Stimulated activated CD4-positive, alpha-beta T cell treated with anti-CD3 and anti-CD28 coated beads, Interleukin-4, amount 100 ng/mL, for 4 hours (primary cell): ENCODE results near the gene PLAAT5.
"Not testable (repeated sequence)": the region's sequence is repeated elsewhere in the genome, so short reads cannot be mapped to it uniquely, and the experiment has no call there.

Experiments
- DNase-seq, 2 experiments: peaks; one replicate each; pipeline ENCODE4 v3.0.0-alpha.2; 2020

Gene PLAAT5

GRCh38 chr11:63490551-63491239, at the start of gene PLAAT5:
PLAAT5 (minus strand) TSS chr11:63491167; CDS start chr11:63491034, 133 bp downstream.
- DNase-seq: peak in 1 of 2 experiments; percentile 14

- DNase-seq: peak in 1 of 2 experiments; percentile 17
Measured at GRCh38 chr11:63537293-63538101, 46.5 kb upstream of the PLAAT5 start.

- DNase-seq: peak in 1 of 2 experiments; percentile 26
Measured at GRCh38 chr11:63536669-63537292, 45.8 kb upstream of the PLAAT5 start, which contains the start of gene PLAAT4. PLAAT4 (plus strand) TSS chr11:63536808; CDS start chr11:63536869, 61 bp downstream.

GRCh38 chr11:63535734-63536133, 44.8 kb upstream of the PLAAT5 start:
- DNase-seq: no peak

- DNase-seq: no peak
Measured at GRCh38 chr11:63534895-63535461, 44.0 kb upstream of the PLAAT5 start.

GRCh38 chr11:63534076-63534475, 43.1 kb upstream of the PLAAT5 start:
- DNase-seq: no peak

- DNase-seq: no peak
Measured at GRCh38 chr11:63532799-63533475, 42.0 kb upstream of the PLAAT5 start.

GRCh38 chr11:63532117-63532516, 41.1 kb upstream of the PLAAT5 start:
- DNase-seq: no peak

GRCh38 chr11:63531074-63531792, 40.3 kb upstream of the PLAAT5 start:
- peak in 1 of 2 experiments; percentile 39 for DNase-seq

GRCh38 chr11:63530021-63530420, 39.1 kb upstream of the PLAAT5 start:
- no peak for DNase-seq

GRCh38 chr11:63529373-63529772, 38.4 kb upstream of the PLAAT5 start:
- not testable (repeated sequence) for DNase-seq

GRCh38 chr11:63528729-63529278, 37.8 kb upstream of the PLAAT5 start:
- DNase-seq: not testable (repeated sequence)

GRCh38 chr11:63528156-63528555, 37.2 kb upstream of the PLAAT5 start:
- DNase-seq: not testable (repeated sequence)

GRCh38 chr11:63527667-63528066, 36.7 kb upstream of the PLAAT5 start:
- no peak for DNase-seq

- no peak for DNase-seq
Measured at GRCh38 chr11:63523151-63523550, 32.2 kb upstream of the PLAAT5 start.

- no peak for DNase-seq
Measured at GRCh38 chr11:63521896-63522295, 30.9 kb upstream of the PLAAT5 start.

GRCh38 chr11:63520606-63521170, 29.7 kb upstream of the PLAAT5 start:
- DNase-seq: no peak

GRCh38 chr11:63518548-63518947, 27.6 kb upstream of the PLAAT5 start:
- no peak for DNase-seq

- DNase-seq: no peak
Measured at GRCh38 chr11:63517156-63517555, 26.2 kb upstream of the PLAAT5 start.

GRCh38 chr11:63516109-63516508, 25.1 kb upstream of the PLAAT5 start:
- DNase-seq: no peak

GRCh38 chr11:63512816-63513215, 21.8 kb upstream of the PLAAT5 start:
- no peak for DNase-seq
